ENCODE data around the gene ACSM6.
"Not testable (repeated sequence)": the region's sequence is repeated elsewhere in the genome, so short reads cannot be mapped to it uniquely, and the experiment has no call there.

ACSM6 gene

GRCh38 chr10:95193944-95194343, at the start of gene ACSM6:
ACSM6 (plus strand) TSS chr10:95194238; CDS start chr10:95194486, 248 bp downstream.
- no peak for DNase-seq

GRCh38 chr10:95168694-95169093, 25.3 kb upstream of the ACSM6 start:
- no peak for DNase-seq

GRCh38 chr10:95169522-95169921, 24.5 kb upstream of the ACSM6 start:
- no peak for DNase-seq

- DNase-seq = no peak
Measured at GRCh38 chr10:95170790-95171189, 23.2 kb upstream of the ACSM6 start.

GRCh38 chr10:95171336-95171735, 22.7 kb upstream of the ACSM6 start:
- no peak for DNase-seq

- DNase-seq = no peak
Measured at GRCh38 chr10:95172851-95173250, 21.2 kb upstream of the ACSM6 start.

- no peak for DNase-seq
Measured at GRCh38 chr10:95176101-95176500, 17.9 kb upstream of the ACSM6 start.

GRCh38 chr10:95177429-95177828, 16.6 kb upstream of the ACSM6 start:
- DNase-seq = no peak

- DNase-seq = no peak
Measured at GRCh38 chr10:95178266-95178665, 15.8 kb upstream of the ACSM6 start.

- DNase-seq = no peak
Measured at GRCh38 chr10:95178797-95179196, 15.2 kb upstream of the ACSM6 start.

- no peak for DNase-seq
Measured at GRCh38 chr10:95181726-95182125, 12.3 kb upstream of the ACSM6 start.

GRCh38 chr10:95183271-95184230, 10.5 kb upstream of the ACSM6 start:
- DNase-seq = peak; percentile 67

- DNase-seq = no peak
Measured at GRCh38 chr10:95187617-95188016, 6.4 kb upstream of the ACSM6 start.

- DNase-seq = no peak
Measured at GRCh38 chr10:95188593-95188992, 5.4 kb upstream of the ACSM6 start.

- DNase-seq = no peak
Measured at GRCh38 chr10:95196046-95196445, 2.0 kb downstream of the ACSM6 start.

GRCh38 chr10:95201736-95202135, 7.7 kb downstream of the ACSM6 start:
- peak; percentile 75 for DNase-seq

- not testable (repeated sequence) for DNase-seq
Measured at GRCh38 chr10:95202865-95203264, 8.8 kb downstream of the ACSM6 start.

GRCh38 chr10:95208702-95209391, 14.8 kb downstream of the ACSM6 start:
- DNase-seq = no peak

GRCh38 chr10:95209509-95210127, 15.6 kb downstream of the ACSM6 start:
- no peak for DNase-seq

GRCh38 chr10:95211606-95212279, 17.7 kb downstream of the ACSM6 start:
- DNase-seq = no peak

- no peak for DNase-seq
Measured at GRCh38 chr10:95214369-95214768, 20.3 kb downstream of the ACSM6 start.

GRCh38 chr10:95214793-95215192, 20.8 kb downstream of the ACSM6 start:
- peak; percentile 71 for DNase-seq

GRCh38 chr10:95217476-95217875, 23.4 kb downstream of the ACSM6 start:
- peak; percentile 44 for DNase-seq

All from NCI-H226 (cell line).